WTC11 (cell line): ENCODE results near the gene MTMR3. TPM values are rescaled to one million over a fixed set of nuclear protein-coding genes. Genes with fewer than 3 reads are reported as not detected.

Experiments used
- ATAC-seq: fragments of 200-7000 bp; cut with Tn5 transposase; 2 replicates; pipeline ENCODE4 v1.10.0; 2021; ENCODE audit warnings: mild to moderate bottlenecking, moderate library complexity
- CTCF ChIA-PET: fragments of 300-600 bp; sonication (Branson Sonifier 250); formaldehyde crosslinking; loops from one replicate; lab custom pipeline; 2021; ENCODE audit warnings: antibody characterized with exemption; lab: Charles Lee
- POLR2A ChIA-PET: fragments of 350-600 bp; sonication (Branson Sonifier 250); formaldehyde crosslinking; loops from one replicate; lab custom pipeline; 2021; ENCODE audit warnings: antibody characterized with exemption; lab: Charles Lee
- DNase-seq: peaks from one replicate; pipeline ENCODE4 v3.0.0; 2021; ENCODE audit warnings: low spot score
- H3K27ac Mint-ChIP-seq: 2 replicates; pipeline ENCODE4 v1.8.0; 2021; ENCODE audit warnings: mixed read lengths
- H3K27me3 Mint-ChIP-seq: 2 replicates; pipeline ENCODE4 v1.8.0; 2021; ENCODE audit warnings: low read depth, mild to moderate bottlenecking, moderate library complexity, mixed read lengths
- H3K36me3 Mint-ChIP-seq: 2 replicates; pipeline ENCODE4 v1.8.0; 2021; ENCODE audit warnings: mixed read lengths
- H3K4me1 Mint-ChIP-seq: 2 replicates; pipeline ENCODE4 v1.8.0; 2022; ENCODE audit warnings: mixed read lengths
- H3K4me3 Mint-ChIP-seq: 2 replicates; pipeline ENCODE4 v1.8.0; 2021; ENCODE audit warnings: mild to moderate bottlenecking, moderate library complexity, mixed read lengths
- H3K9me3 Mint-ChIP-seq: 2 replicates; pipeline ENCODE4 v1.8.0; 2021; ENCODE audit warnings: mixed read lengths
- AFF4 ChIP-seq: sonication (generic); formaldehyde crosslinking; IDR thresholded peaks from 2 replicates; pipeline ENCODE4 v1.8.1; 2023; ENCODE audit warnings: mild to moderate bottlenecking, missing genetic modification reagents, borderline replicate concordance
- ARID4B ChIP-seq: sonication (generic); formaldehyde crosslinking; IDR thresholded peaks from 2 replicates; pipeline ENCODE4 v1.8.0; 2023; ENCODE audit warnings: missing genetic modification reagents, mild to moderate bottlenecking, borderline replicate concordance
- CBFB ChIP-seq: sonication (generic); formaldehyde crosslinking; IDR thresholded peaks from 2 replicates; pipeline ENCODE4 v1.8.1; 2022; ENCODE audit warnings: mild to moderate bottlenecking, low read depth, missing genetic modification reagents
- ERG ChIP-seq: fragments of 250-450 bp; sonication (Bioruptor Pico); IDR thresholded peaks from 2 replicates; pipeline ENCODE4 v1.8.0; 2021; ENCODE audit warnings: mild to moderate bottlenecking
- GRHL2 ChIP-seq: fragments of 250-450 bp; sonication (Bioruptor Pico); IDR thresholded peaks from 2 replicates; pipeline ENCODE4 v1.8.0; 2022; ENCODE audit warnings: mild to moderate bottlenecking, moderate library complexity; ENCODE audit not compliant: insufficient replicate concordance, severe bottlenecking
- MYBL2 ChIP-seq: sonication (generic); formaldehyde crosslinking; IDR thresholded peaks from 2 replicates; pipeline ENCODE4 v1.8.1; 2023; ENCODE audit warnings: mild to moderate bottlenecking, moderate library complexity, missing genetic modification reagents
- NR1H2 ChIP-seq: sonication (generic); formaldehyde crosslinking; IDR thresholded peaks from 2 replicates; pipeline ENCODE4 v1.9.0; 2021; ENCODE audit warnings: mild to moderate bottlenecking, moderate library complexity, missing genetic modification reagents
- RELA ChIP-seq: sonication (generic); formaldehyde crosslinking; IDR thresholded peaks from 2 replicates; pipeline ENCODE4 v1.8.1; 2022; ENCODE audit warnings: missing genetic modification reagents, mild to moderate bottlenecking, borderline replicate concordance
- SOX15 ChIP-seq: fragments of 250-450 bp; sonication (Bioruptor Pico); IDR thresholded peaks from 2 replicates; pipeline ENCODE4 v1.9.0; 2021; ENCODE audit warnings: mild to moderate bottlenecking
- ZBTB43 ChIP-seq: sonication (generic); formaldehyde crosslinking; IDR thresholded peaks from 2 replicates; pipeline ENCODE4 v1.8.1; 2023; ENCODE audit warnings: mild to moderate bottlenecking, missing genetic modification reagents
- ZNF138 ChIP-seq: sonication (generic); formaldehyde crosslinking; conservative IDR thresholded peaks from 2 replicates; pipeline ENCODE4 v1.8.1; 2022; ENCODE audit warnings: mild to moderate bottlenecking, moderate library complexity, missing genetic modification reagents
- ZNF416 ChIP-seq: fragments of 250-450 bp; sonication (Bioruptor Pico); IDR thresholded peaks from 2 replicates; pipeline ENCODE4 v1.9.0; 2021; ENCODE audit warnings: mild to moderate bottlenecking, inconsistent platforms
- ZNF425 ChIP-seq: fragments of 250-450 bp; sonication (Bioruptor Pico); conservative IDR thresholded peaks from 2 replicates; pipeline ENCODE4 v1.9.0; 2021; ENCODE audit warnings: mild to moderate bottlenecking
- ZNF532 ChIP-seq: fragments of 250-450 bp; sonication (Bioruptor Pico); IDR thresholded peaks from 2 replicates; pipeline ENCODE4 v1.9.0; 2021; ENCODE audit warnings: mild to moderate bottlenecking, borderline replicate concordance
- total RNA-seq: library from RNA; stranded (reverse); gene quantifications from 3 replicates; pipeline ENCODE4 v1.2.3, GENCODE V29; 2021

Gene MTMR3
- total RNA-seq, 1 experiment from 2014 or later: 19.2 TPM

GRCh38 chr22:29958170-29958569 lies 75.2 kb downstream of the MTMR3 start (continued):
- TF ChIP-seq ZNF416 (no peak), CBFB (CRISPR knock-in tag) (no peak), ZNF138 (no peak), ERG (CRISPR knock-in tag) (no peak), ZNF425 (CRISPR knock-in tag) (no peak)

- Mint-ChIP-seq H3K36me3 (no peaks in the 10 kb centered on the region), H3K4me1 (no peaks in the 10 kb centered on the region), H3K9me3 (no peaks in the 10 kb centered on the region), H3K27me3 (no peaks in the 10 kb centered on the region), H3K27ac (no peak overlapping the region), H3K4me3 (no peak overlapping the region)
- ChIA-PET POLR2A (no interaction called here), CTCF (no interaction called here)
- no peak for TF ChIP-seq ZBTB43 (CRISPR knock-in tag)
- no peak for TF ChIP-seq ARID4B (CRISPR knock-in tag)
- TF ChIP-seq RELA (CRISPR knock-in tag): no peak
- no peak for TF ChIP-seq SOX15 (CRISPR knock-in tag)
- no peak for TF ChIP-seq AFF4 (CRISPR knock-in tag)
- TF ChIP-seq NR1H2: no peak
- no peak for TF ChIP-seq MYBL2 (CRISPR knock-in tag)
- TF ChIP-seq ZNF532 (CRISPR knock-in tag): no peak
- no peak for TF ChIP-seq ZNF138
- no peak for TF ChIP-seq GRHL2
- DNase-seq (no peak), ATAC-seq (no peak)
Measured at GRCh38 chr22:29964776-29965175, 81.8 kb downstream of the MTMR3 start.
